Kidney tubule cell (primary cell): Measurements from ENCODE around the gene CTSC.

Experiments used
- DNase-seq: peaks from one replicate; pipeline ENCODE4 v3.0.0-alpha.2; 2018; ENCODE audit warnings: low spot score

The CTSC gene

DNA sequence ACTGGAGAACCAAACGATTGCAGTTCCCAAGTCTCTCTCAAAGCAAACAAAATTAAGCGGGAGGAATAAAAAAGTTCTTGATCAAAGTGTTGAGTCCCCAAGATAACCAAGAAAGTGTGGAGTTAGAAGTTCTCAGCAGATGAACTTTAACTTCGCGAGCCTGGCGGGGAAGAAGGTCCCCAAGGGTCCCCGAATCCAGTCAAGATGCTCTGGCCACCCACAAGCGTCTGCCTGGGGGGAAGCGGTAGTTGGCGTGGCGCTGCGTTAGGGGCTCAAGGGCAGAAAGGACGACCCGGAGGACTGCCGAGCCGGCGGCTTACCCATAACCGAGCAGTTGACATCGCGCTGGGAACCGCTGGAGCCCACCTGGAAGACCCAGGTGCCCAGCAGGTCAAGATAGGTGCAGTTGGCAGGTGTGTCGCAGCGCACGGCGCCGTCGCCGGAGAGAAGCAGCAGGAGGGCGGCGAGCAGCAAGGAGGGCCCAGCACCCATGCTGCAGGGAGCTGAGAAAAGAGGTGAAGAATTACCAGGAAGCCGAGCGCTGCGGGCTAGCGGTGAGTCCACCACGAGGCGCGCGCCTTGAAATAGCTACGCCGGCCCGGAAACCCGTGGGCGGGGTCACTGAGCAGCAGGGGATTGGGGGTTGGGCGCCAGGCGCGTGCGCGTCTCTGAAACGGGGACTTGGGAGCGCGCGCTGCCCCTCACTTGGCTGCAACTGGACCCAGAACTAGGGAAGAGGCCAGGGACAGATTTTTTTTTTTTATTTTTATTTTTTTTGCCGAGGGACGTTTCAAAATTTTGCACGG is at the start of gene CTSC:
Gene CTSC, minus strand, starts transcription at position 556 of the 806 bp plus-strand sequence. Its CDS starts 64 bp downstream, at position 492.
- DNase-seq, result peak; percentile 94

DNA sequence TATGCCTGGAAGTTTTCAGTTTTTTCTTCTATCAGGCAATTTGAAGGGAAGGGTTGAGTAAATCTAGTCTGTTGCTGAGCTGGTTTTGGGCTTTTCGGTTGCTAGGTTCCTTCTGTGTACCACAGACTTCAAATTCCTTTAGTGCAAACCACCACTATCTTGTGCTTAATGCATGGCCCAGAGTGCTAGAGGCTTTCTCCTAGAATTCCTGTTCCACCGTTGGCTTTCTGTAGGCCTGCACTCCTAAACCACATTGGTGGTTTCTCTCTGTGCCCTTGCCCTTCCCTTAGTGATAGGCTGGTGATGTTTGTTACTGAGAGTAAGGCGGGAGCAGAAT is 47.1 kb upstream of the CTSC start:
- DNase-seq, result peak; percentile 91

DNA sequence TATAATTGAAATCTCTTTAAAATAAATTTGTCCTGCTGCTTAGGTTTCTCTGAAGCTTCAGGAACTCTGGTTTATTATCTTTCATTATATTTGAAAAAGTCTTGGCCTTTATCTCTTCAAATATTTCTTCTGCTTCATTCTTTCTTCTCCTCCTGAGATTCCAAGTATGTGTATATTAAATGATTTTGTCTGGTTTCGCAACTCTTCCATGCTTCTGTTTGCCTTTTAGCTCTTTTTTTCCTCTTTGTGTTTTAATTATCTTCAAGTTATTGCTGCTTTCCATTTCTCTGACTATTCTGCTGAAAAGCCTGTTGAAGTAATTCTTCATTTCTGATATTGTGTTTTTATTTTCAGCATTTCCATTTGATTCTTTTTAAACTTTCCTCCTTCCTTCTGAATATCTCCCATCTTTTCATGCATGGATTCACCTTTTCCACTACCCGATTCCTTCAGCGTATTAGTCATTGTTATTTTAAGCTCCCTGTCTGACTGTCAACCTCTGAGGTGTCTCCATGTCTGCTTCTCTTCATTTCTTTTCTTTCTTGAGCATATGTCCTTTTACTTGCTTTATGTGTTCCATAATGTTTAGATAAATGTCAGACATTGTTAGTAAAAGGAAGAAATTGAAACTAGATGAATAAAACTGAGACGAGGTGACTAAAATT is 46.6 kb upstream of the CTSC start:
- DNase-seq, result peak; percentile 89

DNA sequence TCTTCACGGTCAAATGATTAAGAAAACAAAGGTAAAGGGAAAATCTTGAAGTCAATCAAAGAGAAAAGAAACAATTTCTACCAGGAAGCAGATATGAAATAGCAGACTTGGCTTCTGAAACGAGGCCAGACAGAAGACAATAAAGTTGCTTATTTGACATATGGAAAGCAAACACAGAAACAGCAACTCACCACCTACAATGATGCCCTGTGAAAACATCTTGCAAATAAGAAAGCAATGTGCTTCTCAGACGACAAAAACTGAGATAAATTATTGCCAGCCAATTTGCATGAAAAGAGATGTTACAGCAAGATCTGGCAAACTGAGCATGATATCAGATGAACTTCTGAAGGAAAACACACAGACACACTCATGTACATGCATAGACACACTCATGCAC is 45.9 kb upstream of the CTSC start:
- DNase-seq, result no peak

DNA sequence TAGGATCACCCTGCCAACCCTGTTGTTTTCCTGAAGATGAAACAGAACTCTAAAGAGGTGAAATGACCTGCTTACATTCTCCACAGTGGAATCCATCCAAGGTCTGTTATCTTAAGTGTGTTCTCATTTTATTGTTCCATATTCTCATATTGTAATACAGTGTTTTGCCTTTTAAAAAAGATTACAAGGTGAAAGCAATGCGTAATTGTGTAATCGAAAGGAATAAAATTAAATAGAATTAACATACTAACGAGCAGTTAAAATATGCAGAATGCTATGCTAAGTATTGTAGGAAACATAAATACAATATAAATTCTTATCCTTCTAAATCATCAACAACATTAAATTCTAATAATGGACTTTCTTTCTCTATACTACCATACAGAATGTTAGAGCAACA is 41.6 kb upstream of the CTSC start:
- no peak for DNase-seq

DNA sequence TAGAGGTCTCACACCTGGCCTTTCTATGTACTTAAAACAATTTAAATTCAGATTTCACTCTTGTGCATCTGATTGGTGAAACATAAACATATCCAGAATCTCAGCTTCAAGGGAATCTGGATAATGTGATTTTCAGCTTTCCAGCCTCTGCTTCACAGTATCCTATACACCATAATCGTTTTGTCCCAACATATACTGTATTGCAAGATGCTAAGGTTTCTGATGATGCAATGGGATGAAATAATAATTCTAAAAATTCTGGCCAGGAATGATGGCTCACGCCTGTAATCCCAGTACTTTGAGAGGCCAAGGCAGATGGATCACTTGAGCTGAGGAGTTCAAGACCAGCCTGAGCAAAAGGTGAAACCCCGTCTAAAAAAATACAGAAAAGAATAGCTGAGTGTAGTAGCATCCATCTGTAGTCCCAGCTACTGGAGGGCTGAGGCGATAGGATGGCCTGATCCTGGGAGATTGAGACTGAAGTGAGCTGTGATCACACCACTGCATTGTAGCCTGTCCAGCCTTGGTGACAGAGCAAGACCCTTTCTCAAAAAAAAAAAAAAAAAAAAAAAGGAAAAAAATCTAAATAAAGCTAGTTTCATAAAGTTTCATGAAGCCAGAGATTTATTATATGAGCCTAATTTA is 41.0 kb upstream of the CTSC start:
- DNase-seq, result no peak

DNA sequence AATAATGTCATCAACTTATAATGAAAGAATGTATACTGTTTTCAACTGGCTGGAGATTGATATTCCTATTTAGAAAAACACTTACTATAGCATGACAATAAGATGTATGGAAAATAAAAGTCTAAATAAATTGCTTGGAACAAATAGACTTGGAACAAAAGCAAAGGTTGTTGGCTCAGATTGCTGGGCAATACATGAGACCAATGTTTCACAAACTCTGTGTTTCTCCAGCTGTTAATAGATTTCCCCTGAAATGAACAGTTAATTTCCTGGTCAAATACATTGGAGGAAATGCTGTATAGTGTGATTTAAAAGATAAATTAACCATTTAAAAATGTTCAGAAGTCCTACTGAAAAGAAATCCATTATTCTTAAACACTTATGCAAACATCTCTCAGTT is 40.1 kb upstream of the CTSC start:
- DNase-seq, result no peak

DNA sequence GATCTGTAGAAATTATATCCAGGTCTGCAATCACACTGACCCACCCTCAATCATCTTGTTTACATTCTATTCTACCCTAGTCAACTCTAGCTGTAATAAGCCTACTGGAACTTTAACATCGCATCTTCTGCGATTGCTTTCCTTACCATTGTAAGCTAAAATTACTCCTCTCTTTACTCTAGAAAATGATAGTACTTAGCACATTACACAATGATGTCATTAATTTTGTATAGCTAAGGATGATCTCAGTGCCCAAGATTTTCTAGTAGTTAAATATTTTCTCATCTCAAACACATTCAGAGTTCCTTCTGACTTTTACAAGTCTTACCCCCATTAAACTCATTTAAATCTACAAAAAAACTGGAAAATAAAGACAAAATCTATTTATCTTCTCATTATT is 39.6 kb upstream of the CTSC start:
- DNase-seq, result peak; percentile 64

DNA sequence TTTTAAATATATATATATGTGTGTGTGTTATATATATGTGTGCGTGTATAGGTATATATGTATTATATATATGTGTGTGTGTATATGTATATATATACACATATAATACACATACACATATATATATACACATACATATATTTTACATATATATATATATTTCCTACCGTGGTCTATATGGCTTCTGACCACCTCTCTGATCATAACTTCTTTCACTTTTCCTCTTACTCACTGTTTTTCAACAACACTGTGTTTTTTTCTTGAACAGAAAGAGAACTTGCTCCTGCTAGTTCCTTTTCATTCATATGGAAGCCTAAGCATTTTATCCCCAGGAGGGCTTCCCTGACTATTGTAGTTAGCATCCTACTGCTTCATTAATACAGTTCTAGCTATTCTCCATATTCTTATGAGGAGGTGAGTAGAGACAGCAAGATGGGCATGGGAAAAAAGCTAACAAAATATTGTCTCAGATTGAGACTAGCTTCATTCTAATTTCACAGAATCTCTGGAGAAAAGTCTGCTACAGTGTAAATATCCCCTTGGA is 38.5 kb upstream of the CTSC start:
- no peak for DNase-seq

DNA sequence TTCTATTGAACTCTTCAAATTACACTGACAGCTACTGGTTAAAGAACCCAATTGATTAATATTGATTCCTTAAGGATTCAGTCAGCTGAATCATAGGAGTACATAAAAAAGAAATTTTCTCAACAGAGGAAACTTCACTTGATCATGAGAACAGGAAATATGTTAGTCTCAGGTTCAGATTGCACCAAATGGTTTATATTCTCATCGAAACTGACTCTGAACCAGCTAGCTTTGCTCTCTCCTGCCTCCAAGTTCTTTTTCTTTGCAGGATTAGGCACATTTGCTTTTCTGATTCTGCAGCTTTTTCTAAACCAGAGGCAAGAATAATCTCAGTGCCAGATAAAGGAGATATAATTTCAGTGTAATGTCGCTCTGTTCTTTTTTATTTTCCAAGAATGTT is 33.2 kb upstream of the CTSC start:
- DNase-seq, result no peak

DNA sequence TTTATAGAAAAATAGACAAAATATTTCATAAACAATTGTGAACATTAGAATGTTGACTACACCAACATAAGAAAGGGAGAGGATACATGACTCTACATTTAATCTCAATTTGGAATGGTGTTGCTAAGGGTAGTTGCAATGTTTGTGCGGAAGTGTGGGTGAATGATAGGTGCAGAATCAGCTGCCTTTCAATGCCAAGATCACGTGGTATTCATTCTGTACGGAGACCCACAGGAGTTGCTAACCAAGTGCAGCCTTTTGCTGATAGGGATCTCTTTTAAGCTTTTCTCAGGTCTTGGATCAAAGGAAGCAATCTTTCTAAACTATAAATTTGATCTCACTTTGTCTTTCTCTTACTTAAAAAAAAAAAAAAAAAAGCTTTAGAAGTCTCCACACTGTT is 29.8 kb upstream of the CTSC start:
- no peak for DNase-seq

DNA sequence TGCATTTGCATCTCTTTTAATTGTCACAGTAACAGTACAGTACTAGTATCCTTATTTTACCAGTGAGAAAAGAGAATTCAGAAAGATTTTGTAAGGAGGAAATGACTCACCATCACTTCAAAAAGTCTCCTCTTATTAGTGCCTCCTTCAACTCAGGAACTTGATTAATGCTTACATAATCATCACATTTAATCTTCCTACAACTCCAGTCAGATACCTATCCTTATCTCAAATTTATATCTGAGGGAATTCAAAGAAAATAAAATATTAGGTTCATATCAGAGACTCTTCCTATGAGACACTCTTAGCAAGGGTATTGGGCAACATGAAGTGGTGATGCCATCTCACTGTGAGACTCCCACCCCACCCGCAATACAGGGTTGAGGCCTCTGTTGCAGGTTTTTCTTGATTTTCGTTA is 26.1 kb upstream of the CTSC start:
- peak; percentile 18 for DNase-seq

DNA sequence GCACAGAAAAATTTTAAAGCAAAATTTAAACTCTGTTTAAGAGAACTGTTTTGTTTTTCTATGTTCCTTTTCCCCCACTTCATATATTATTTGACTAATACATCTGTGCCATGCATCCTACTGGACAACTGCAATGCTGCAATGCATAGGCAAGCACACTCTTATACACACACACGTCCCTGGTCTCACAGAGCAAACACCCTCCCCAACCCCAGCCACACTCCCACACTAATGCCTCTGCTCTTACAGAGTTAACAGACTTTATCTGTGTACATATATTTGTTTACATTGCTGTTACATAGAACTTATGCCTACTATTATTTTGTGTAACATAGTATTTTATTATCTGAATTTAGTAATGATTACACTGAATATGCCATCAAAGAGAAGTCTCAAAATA is 25.5 kb upstream of the CTSC start:
- DNase-seq, result no peak

DNA sequence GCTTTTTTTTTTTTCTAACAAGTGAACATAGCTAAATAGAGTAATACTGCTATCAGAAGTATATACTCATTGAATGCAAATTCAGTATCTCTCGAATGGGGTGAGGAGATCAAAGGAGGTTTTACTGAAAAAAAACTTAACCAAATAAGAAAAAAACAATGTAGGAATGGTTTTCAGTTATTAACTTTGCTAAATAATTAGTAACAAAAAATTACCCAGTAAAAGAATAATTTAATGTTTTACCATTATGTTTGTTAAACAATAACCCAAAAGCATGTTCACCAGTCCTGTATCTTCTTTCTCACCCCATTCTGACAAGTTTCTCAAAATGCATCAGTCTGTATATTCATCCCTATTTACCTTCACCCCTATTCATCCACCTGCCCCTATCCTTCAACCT is 22.6 kb upstream of the CTSC start:
- DNase-seq, result peak; percentile 28

DNA sequence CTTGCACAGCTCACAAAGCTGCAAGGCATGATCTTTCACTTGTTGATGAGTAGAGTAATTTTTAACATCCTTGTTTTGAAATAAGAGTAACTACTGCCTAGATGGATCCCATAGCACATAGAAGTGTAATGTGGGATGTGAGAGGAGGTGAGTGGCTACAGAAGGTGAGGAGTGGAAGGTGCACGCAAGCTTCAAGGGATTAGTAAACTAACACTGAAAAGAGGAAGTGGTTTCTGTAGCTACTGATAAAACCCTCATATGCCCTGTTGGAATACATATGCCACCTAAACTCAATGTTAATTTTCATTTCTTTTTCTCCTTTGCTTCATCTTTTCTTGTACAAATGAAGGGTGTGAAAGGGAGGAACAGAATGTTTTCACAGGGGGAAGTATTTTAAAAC is 22.0 kb upstream of the CTSC start:
- DNase-seq, result peak; percentile 49

DNA sequence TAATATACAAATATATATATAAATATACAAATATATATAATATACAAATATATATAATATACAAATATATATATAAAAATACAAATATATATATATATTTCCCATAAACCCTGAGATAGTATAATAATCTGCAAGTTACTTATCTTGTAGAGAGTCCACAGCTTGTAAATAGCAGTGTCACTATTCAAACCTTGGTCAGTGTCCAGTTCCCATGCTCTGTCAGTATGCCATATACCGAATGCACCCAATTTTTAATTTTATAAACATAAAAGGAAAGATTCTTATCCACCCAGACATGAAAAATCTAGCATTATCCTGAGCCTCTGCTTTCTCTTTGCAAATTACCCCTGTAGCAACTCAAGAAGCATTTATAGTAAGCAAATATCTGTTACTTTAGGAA is 21.6 kb upstream of the CTSC start:
- DNase-seq, result no peak

DNA sequence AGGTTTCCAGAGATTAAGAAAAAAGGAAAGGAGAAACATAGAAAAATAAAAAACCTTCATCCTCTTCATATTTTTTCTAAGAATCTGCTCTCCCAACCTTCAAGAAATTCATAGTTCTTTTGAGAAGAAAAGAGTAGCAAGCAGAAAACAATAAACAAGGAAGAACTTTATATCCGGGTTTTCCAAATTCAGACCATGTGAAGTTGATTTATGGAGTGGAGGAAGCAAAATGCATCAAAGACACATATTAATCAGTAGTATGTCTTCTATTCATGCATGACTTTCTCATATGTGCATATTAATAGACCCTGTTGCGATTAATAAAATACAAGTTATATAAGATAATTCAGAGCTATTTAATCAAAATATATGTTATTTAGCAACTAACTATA is 20.5 kb upstream of the CTSC start:
- no peak for DNase-seq

DNA sequence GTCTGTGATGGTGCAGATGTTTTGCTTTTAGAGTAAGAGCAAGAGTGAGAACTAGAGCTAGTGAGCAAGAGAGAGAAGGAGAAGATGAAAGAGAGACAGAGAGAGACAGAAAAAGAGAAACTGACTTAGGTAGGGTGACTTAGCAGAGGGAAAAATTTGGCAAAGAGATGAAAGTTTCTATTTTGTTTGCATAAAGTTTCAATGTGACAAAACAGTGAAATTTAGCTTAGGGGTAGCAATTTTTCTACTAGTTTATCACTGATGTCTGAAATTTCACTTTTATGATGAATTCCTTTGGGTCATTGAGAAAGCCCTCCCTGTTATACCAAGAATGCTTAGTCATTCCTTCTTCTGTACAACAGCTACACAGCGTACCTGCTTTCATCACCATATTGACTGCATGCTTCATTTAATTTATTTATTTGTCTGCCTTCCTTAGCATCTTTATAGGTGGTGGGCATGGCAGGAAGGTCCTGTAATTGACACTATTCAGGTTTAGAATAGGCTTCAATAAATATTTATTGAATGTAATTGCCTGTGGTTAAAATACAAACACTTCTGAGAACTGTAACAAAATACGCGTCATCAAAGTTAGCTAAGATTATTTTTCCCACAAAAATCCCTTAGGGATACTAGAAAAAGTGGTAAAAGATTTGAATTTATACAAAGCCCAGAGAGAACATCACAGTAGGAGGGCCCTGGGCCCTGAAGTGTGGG is 19.9 kb upstream of the CTSC start:
- DNase-seq, result peak; percentile 55

DNA sequence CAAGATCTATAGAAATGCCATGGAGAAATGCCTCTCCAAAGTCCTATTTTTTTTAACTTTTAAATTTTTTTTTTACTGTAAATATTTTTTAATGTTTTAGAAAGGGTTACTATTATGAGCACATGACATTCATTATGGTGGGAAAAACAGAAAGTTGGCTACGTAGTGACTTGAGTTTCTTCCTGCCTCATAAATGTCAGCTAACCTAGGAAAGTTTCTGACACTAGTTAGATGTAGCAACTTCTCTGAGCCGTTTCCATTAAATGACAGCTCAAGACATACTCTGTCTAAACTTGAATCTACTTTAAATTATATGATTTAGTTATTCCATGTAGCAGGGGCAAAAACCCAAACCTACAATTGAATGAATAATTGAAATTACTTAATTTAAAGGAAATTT is 18.4 kb upstream of the CTSC start:
- DNase-seq, result no peak

DNA sequence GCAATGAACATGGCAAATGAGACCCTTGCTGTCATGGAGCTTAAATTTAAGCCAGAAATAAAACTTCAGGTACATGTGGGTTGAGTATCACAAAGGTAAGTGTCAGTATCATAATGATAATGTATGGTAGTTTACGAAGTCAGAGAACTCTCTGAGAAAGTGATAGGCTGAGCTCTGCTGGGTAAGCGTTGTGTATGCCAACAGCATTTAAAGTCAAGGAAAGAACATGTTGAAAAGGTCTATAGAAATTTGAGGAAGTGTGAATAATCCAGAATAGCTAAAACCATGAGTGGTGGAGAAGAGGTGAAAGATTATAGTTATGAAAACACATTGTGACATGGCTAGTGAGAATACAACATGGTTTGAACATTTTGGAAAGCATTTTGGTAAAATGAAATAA is 17.4 kb upstream of the CTSC start:
- no peak for DNase-seq

DNA sequence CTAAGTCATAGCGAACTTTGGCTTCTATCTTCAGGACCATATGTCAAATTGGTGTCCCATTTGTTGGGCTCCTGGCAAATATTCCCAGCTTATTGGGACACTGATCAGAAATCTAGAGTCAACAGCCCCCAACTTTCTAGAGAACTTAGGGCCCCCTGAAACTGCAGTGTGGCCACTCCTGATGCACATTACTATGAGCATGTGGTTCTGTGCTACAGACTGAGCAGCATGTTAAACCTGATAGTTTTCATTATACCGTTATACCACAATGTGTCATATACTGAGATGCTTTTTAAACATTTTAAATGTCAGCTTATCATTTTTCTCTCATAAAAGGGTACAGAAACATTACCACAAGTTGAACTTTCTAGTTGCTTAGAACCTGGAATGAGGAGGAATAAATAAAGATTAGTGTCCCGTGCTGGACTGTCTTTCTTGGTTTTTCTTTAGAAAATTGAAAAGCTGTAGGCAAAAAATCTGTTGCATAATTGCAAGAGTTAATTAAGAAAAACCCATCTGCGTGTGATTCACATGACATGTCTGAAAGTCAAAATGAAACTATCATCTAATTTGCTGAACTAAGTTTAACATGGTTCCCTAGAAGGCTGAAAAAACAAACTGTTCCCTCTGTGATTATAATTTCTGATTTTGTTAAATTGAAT is 16.4 kb upstream of the CTSC start:
- DNase-seq, result no peak

DNA sequence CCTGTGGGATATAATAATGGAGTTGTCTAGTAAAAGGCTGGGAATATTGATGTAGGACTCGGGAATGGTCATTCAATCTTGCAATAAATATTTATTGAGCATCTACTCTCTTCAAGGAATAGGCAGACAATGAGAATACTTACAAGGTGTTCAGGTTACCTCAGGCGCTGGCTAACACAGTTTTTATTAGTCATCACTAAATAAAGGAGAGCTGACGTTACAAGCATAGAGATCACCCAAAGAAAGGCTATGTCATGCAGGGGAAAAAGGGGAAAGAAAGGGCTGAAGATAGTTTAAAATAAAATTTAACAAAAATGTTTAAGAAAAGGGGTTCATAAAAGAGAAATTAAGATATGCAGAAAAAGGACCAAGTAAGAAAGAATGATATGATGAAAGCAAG is 15.8 kb upstream of the CTSC start:
- DNase-seq, result no peak
